Stimulated activated naive CD8-positive, alpha-beta T cell treated with anti-CD3 and anti-CD28 coated beads, Interleukin-15, Interleukin-2, amounts not matched to agents 100 ng/mL and 50 ng/mL, for 24 hours (primary cell): ENCODE measurements around the gene SYT3.
A peak's percentile ranks its signal among the peaks of the same experiment; 100 is the strongest.

Source experiments
- H3K27ac Mint-ChIP-seq: one replicate; pipeline ENCODE4 v1.8.0; 2021; ENCODE audit warnings: mild to moderate bottlenecking, mixed read lengths
- H3K27me3 Mint-ChIP-seq: one replicate; pipeline ENCODE4 v1.8.0; 2021; ENCODE audit warnings: mixed read lengths
- H3K36me3 Mint-ChIP-seq: one replicate; pipeline ENCODE4 v1.8.0; 2021; ENCODE audit warnings: low read depth, mixed read lengths
- H3K4me1 Mint-ChIP-seq: one replicate; pipeline ENCODE4 v1.8.0; 2021; ENCODE audit warnings: low read depth, mixed read lengths
- H3K4me3 Mint-ChIP-seq: one replicate; pipeline ENCODE4 v1.8.0; 2021; ENCODE audit warnings: mild to moderate bottlenecking, mixed read lengths
- H3K9me3 Mint-ChIP-seq: one replicate; pipeline ENCODE4 v1.8.0; 2021; ENCODE audit warnings: mixed read lengths

SYT3 gene

DNA sequence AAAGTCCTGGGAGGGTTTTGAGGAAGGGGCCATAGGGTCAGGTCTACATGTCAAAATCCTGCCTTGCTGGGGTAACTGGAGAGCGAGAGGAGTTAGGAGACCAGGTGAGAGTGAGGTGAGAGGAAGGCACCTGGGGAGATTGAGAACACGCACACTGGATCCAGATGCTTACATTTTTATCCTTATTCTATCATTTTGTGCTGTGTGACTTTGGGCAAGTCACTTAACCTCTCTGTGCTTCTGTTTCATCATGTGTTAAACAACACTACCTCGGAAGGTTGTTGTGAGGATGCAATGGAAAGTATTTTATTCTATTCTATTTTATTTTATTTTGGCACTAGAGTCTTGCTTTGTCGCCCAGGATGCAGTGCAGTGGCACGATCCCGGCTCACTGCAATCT, 13.0 kb upstream of the SYT3 start:
- H3K27me3 Mint-ChIP-seq, result peaks cover 66% of the 10 kb centered on the region
- H3K9me3 Mint-ChIP-seq, result peaks cover 6% of the 10 kb centered on the region
- H3K27ac Mint-ChIP-seq, result no peak overlapping the region
- no peak overlapping the region for H3K4me3 Mint-ChIP-seq
- no peaks in the 10 kb centered on the region for H3K36me3 Mint-ChIP-seq
- peaks cover 6% of the 10 kb centered on the region for H3K4me1 Mint-ChIP-seq

- H3K4me1 Mint-ChIP-seq, result no peaks in the 10 kb centered on the region
- peaks cover 4% of the 10 kb centered on the region for H3K9me3 Mint-ChIP-seq
- H3K27me3 Mint-ChIP-seq, result peaks cover 60% of the 10 kb centered on the region
- no peak overlapping the region for H3K27ac Mint-ChIP-seq
- no peak overlapping the region for H3K4me3 Mint-ChIP-seq
- H3K36me3 Mint-ChIP-seq, result no peaks in the 10 kb centered on the region
These were observed 11.5 kb upstream of the SYT3 start for GRCh38 chr19:50651174-50651573.

DNA sequence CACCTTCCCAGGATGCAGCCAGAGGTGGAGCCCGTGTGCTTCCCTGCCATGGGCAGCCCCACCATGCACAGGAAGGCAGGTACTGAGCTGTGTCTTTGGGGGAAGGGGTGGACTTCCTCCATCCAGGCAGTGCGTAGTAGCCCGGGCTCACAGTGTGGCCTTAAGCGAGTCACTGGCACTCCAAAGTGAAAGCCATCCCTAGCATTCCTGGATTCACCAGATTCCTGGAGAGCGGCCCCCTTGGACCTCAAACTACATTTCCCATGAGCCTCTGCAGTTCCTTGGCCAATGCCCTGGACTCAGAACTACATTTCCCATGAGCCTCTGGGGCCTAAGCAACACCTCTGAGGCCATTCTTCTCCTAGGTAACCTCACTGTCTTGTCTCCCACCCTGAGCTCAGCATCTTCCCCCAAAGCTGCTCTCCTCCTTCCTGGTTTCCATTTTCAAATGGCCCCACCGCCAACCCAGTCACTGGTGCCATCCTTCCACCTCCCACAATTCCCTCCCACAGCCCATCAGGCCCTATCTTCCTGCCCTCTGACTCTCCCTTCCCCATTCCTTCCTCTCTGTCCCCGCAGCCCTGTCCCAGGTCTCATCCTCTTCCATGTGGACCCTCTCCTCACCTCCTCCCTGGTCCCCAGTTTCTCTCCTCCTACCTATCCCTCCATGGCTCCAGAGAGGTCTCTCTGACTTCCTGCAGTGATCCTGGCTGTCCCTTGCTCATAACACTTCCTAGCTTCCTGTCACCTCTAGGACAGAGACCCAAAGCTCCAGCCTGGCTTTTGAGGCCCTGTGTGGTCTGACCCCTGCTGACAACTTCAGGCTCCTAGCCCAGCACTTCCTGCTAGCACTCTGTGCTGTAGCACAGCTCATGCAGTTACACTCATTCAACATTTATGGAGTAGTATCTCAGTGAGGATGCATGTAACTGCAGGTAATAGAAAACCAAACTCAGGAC, 10.0 kb upstream of the SYT3 start, which contains the start of gene C19orf81:
C19orf81 (plus strand) TSS at position 13 of the 959 bp plus-strand sequence; CDS start at position 13, 0 bp downstream.
- Mint-ChIP-seq H3K4me3 (no peak within 1 kb of the TSS), H3K4me1 (no peaks in the 10 kb centered on the region), H3K27ac (no peak within 1 kb of the TSS), H3K9me3 (no peaks in the 10 kb centered on the region), H3K36me3 (no peaks in the 10 kb centered on the region), H3K27me3 (peaks cover 46% of the 10 kb centered on the region)

DNA sequence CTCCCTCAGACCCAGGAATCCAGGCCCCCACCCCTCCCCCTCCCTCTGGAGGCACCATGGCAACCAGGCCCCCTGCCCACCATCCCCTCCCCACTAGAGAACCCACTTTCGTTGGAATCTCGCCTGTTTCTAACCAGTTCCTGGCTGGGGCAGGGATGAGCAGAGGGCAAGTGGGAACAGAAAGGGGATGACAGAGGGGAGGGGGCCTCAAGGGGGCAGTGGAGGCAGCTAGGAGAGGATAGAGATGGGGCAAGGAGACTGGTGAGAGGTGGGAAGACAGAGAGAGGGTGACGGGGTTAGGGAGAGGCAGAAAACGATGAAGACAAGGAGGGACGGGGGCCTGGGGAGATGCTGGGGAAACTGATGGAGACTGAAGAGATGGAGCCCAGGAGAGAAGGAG, 9.0 kb upstream of the SYT3 start:
- no peak overlapping the region for H3K27ac Mint-ChIP-seq
- H3K4me3 Mint-ChIP-seq, result no peak overlapping the region
- no peaks in the 10 kb centered on the region for H3K36me3 Mint-ChIP-seq
- no peaks in the 10 kb centered on the region for H3K4me1 Mint-ChIP-seq
- H3K9me3 Mint-ChIP-seq, result no peaks in the 10 kb centered on the region
- H3K27me3 Mint-ChIP-seq, result peaks cover 36% of the 10 kb centered on the region

DNA sequence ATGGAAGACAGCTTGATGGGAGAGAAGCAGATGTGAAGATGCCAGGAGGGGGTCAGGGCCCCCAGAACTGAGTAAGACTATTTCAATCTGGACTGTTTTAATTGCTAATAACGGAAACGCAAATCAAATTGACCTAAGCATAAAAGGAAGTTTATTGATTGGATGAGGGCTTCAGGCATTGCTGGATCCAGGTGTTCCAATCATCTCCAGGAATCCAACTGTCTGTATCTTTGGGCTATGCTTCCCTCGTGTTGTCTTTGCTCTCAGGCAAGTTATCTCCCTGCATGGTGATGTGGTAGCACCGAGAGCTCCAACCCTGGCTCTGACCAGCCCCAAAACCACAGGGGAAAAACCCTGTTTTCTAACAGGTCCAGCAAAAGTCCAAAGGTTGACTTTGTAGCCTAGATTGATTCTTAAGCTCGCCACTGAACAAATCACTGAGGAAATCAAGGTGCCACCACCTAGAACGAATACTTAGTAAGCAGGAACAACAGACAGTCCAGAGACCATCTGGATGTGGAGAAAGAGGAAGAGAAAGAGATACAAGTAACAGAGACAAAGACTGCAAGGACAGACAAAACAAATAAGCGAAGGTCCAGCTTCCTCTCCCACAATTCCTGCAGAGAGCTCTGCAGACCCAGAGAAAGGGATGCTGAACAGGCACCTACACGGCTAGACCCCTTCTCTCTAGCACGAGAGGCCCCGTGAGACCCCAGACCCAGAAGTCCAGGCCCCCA, 8.4 kb upstream of the SYT3 start:
- H3K27me3 Mint-ChIP-seq, result peaks cover 32% of the 10 kb centered on the region

DNA sequence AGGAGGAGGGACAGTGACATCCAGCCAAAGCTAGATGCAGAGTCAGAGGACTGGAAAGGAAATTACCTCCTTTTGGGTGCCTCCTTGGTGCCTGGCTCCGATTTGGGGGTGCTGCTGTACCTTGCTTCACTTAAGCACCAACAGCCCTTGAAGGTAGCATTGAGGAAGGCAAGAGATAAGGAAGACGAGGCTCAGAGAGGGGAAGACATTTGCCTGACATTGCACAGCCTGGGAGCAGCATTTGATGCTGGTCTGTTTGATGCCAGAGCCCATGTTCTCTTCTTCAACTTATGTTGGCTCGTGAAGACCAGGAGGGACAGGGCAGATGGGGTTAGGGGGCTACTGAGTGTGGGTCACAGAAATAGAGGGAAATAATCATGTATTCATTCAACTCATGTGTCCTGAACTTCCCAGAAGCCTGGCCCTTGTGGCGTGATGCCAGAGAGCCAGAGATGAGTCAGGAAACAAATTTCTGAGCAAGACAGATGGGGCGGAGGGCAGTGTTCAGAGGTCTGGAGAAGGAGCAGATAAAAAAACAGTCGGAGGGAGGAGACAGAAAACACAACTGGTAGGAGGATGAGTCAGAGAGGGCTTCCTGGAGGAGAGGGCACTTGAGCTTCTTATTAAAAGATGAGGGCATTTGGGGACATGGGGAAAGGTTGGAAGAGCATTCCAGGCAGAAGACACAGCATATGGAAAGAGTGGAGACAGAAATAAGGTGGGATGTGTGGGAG, 6.6 kb upstream of the SYT3 start:
- Mint-ChIP-seq H3K36me3 (no peaks in the 10 kb centered on the region), H3K4me3 (no peak overlapping the region), H3K4me1 (no peaks in the 10 kb centered on the region), H3K27ac (no peak overlapping the region), H3K9me3 (no peaks in the 10 kb centered on the region), H3K27me3 (peaks cover 27% of the 10 kb centered on the region)

More for the DNA sequence above, 8.4 kb upstream of the SYT3 start:
- Mint-ChIP-seq H3K9me3 (no peaks in the 10 kb centered on the region), H3K36me3 (no peaks in the 10 kb centered on the region), H3K27ac (no peak overlapping the region), H3K4me1 (no peaks in the 10 kb centered on the region), H3K4me3 (no peak overlapping the region)

DNA sequence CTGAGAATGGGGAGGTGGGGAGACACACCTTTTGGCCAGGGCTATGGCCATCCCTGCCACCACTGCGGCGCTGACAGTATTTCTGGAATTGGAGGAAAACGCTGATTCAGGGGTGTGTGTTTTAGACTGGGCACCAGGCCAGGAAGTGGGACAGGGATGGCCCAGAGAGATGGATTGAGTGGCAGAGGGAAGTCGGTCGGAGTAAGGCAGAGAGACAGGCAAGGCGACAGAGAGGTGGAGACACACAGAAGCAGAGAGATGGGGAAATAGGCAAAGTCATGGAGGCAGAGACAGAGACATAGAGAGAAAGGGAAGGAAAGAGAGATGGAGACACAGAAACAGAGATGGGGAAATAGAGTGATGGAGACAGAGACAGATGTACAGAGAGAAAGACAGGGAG, 5.4 kb upstream of the SYT3 start:
- Mint-ChIP-seq H3K36me3 (no peaks in the 10 kb centered on the region), H3K9me3 (no peaks in the 10 kb centered on the region), H3K27ac (no peak overlapping the region), H3K4me3 (no peak overlapping the region), H3K4me1 (no peaks in the 10 kb centered on the region), H3K27me3 (peaks cover 22% of the 10 kb centered on the region)

DNA sequence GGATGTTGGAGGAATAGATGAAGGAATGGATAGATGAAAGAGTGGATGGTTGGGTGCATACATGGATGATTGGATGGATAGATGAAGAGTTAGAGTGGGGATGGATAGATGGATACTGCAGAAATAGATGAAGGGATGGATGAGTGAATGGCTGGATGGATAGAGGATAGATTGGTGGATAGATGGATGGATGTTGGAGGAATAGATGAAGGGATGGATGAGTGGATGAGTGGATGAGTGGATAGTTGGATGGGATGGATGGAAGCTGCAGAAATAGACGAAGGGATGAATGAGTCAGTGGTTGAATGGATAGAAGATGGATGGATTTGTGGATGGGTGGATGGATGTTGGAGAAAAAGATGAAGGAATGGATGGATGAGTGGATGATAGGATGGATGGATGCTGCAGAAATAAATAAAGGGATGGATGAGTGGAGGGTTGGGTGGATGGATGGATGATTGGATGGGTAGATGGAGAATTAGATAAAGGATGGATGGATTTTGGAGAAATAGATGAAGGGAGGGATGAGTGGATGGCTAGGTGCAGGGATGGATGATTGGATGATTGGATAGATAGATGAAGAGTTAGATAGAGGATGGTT, 4.7 kb upstream of the SYT3 start:
- Mint-ChIP-seq H3K4me1 (no peaks in the 10 kb centered on the region), H3K27ac (no peak overlapping the region), H3K36me3 (no peaks in the 10 kb centered on the region), H3K9me3 (no peaks in the 10 kb centered on the region), H3K4me3 (no peak overlapping the region), H3K27me3 (peaks cover 18% of the 10 kb centered on the region)

GRCh38 chr19:50640368-50640767, 687 bp upstream of the SYT3 start:
- H3K36me3 Mint-ChIP-seq, result no peaks in the 10 kb centered on the region
- H3K27ac Mint-ChIP-seq, result no peak overlapping the region
- peaks cover 27% of the 10 kb centered on the region for H3K27me3 Mint-ChIP-seq
- H3K4me1 Mint-ChIP-seq, result no peaks in the 10 kb centered on the region
- peaks cover 1% of the 10 kb centered on the region for H3K9me3 Mint-ChIP-seq
- peak overlapping the region; percentile 33 for H3K4me3 Mint-ChIP-seq

GRCh38 chr19:50638600-50638999, 1.1 kb downstream of the SYT3 start:
- H3K36me3 Mint-ChIP-seq, result no peaks in the 10 kb centered on the region
- H3K27me3 Mint-ChIP-seq, result peaks cover 27% of the 10 kb centered on the region
- H3K4me3 Mint-ChIP-seq, result no peak overlapping the region
- H3K4me1 Mint-ChIP-seq, result no peaks in the 10 kb centered on the region
- peaks cover 9% of the 10 kb centered on the region for H3K9me3 Mint-ChIP-seq
- no peak overlapping the region for H3K27ac Mint-ChIP-seq

DNA sequence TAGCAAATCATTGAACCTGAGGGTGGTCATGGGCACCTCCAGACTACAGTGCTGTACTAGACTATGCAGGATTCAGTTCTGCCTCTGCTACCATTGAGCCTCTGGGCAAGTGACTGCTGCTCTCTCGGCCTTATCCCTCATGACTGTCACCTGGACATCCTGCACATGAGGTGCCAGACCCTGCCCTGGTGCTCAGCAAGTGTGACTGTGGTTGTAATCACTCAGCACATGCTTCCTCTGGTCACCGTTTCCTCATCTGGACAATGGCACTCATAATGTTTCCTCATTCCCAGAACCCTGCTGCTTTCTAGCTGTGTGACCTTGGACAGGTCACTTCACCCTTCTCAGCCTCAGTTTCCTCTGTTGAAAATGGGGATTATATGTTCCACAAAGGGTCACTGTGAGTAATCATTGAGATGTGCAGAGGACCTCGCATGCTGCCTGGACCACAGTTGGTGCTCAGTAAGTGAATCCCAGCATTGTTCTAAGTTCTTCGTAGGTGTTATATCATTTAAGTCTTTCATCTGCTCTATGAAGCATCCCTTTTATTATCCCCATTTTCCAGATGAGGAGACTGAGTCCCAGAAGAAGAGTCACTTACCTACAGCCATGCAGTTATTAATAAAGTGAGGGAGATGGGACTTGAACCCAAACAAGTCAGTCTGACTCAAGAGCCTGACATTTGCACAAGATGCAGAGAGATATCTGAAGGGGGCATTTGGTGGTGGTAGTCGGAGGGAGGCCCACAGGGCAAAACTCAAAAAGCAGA, 3.2 kb downstream of the SYT3 start:
- H3K9me3 Mint-ChIP-seq, result peaks cover 14% of the 10 kb centered on the region
- H3K4me1 Mint-ChIP-seq, result no peaks in the 10 kb centered on the region
- no peak overlapping the region for H3K27ac Mint-ChIP-seq
- no peak overlapping the region for H3K4me3 Mint-ChIP-seq
- no peaks in the 10 kb centered on the region for H3K36me3 Mint-ChIP-seq
- H3K27me3 Mint-ChIP-seq, result peaks cover 26% of the 10 kb centered on the region

GRCh38 chr19:50633973-50634372, 5.7 kb downstream of the SYT3 start:
- H3K4me1 Mint-ChIP-seq, result no peaks in the 10 kb centered on the region
- peaks cover 14% of the 10 kb centered on the region for H3K9me3 Mint-ChIP-seq
- no peaks in the 10 kb centered on the region for H3K36me3 Mint-ChIP-seq
- peaks cover 26% of the 10 kb centered on the region for H3K27me3 Mint-ChIP-seq
- no peak overlapping the region for H3K27ac Mint-ChIP-seq
- no peak overlapping the region for H3K4me3 Mint-ChIP-seq

DNA sequence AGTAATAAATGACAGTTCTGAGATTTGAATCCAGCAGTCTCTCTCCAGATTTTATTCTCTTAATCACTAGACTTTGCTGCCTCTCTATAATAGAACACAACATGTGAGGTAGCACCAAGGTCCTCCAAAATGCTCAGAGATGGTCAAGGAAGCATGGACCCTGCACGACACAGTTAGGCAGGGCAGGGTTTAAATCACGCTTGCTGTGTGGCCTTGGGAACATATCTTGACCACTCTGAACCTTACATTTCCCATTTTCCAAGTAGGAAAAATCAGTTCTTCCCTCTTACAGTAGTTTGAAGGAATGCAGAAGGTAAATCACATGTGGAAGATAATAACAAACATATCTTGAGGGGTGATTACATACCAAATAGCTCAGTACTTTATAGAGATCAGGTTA, 6.3 kb downstream of the SYT3 start:
- no peaks in the 10 kb centered on the region for H3K4me1 Mint-ChIP-seq
- no peak overlapping the region for H3K4me3 Mint-ChIP-seq
- H3K27me3 Mint-ChIP-seq, result peaks cover 20% of the 10 kb centered on the region
- no peaks in the 10 kb centered on the region for H3K36me3 Mint-ChIP-seq
- H3K9me3 Mint-ChIP-seq, result peaks cover 14% of the 10 kb centered on the region
- no peak overlapping the region for H3K27ac Mint-ChIP-seq
